ENCODE results near the gene GLIS1.

Gene GLIS1

GRCh38 chr1:53636621-53637171, 102.3 kb downstream of the GLIS1 start:
- no peak overlapping the region for H3K4me3 ChIP-seq (ENCODE audit: extremely low read depth, insufficient read depth, low read length, poor library complexity, severe bottlenecking)
- H3K9me3 ChIP-seq (ENCODE audit: control insufficient read depth, low read length): no peaks in the 10 kb centered on the region
- H3K36me3 ChIP-seq (ENCODE audit: control insufficient read depth, insufficient read depth, low read length): no peaks in the 10 kb centered on the region
- H3K4me1 ChIP-seq (ENCODE audit: control insufficient read depth, insufficient read depth, low read length, poor library complexity, severe bottlenecking): no peaks in the 10 kb centered on the region
- no peak overlapping the region for H3K27ac ChIP-seq (ENCODE audit: low read depth, low read length, severe bottlenecking)
- 91% methylated on average over 8 to 11 of the region's 11 CpGs for WGBS, 2 experiments (ENCODE audit: insufficient coverage in 2 of 2)

- H3K36me3 ChIP-seq (ENCODE audit: control insufficient read depth, insufficient read depth, low read length): no peaks in the 10 kb centered on the region
- no peak overlapping the region for H3K4me3 ChIP-seq (ENCODE audit: extremely low read depth, insufficient read depth, low read length, poor library complexity, severe bottlenecking)
- H3K4me1 ChIP-seq (ENCODE audit: control insufficient read depth, insufficient read depth, low read length, poor library complexity, severe bottlenecking): no peaks in the 10 kb centered on the region
- no peak overlapping the region for H3K27ac ChIP-seq (ENCODE audit: low read depth, low read length, severe bottlenecking)
- H3K9me3 ChIP-seq (ENCODE audit: control insufficient read depth, low read length): no peaks in the 10 kb centered on the region
- WGBS, 2 experiments (ENCODE audit: insufficient coverage in 2 of 2): 65 to 76% methylated on average over 7 to 9 of the region's 10 CpGs
These were observed 104.4 kb downstream of the GLIS1 start for GRCh38 chr1:53634571-53634979.

GRCh38 chr1:53633073-53633704, 105.8 kb downstream of the GLIS1 start:
- H3K27ac ChIP-seq (ENCODE audit: low read depth, low read length, severe bottlenecking): no peak overlapping the region
- no peaks in the 10 kb centered on the region for H3K9me3 ChIP-seq (ENCODE audit: control insufficient read depth, low read length)
- no peaks in the 10 kb centered on the region for H3K36me3 ChIP-seq (ENCODE audit: control insufficient read depth, insufficient read depth, low read length)
- H3K4me1 ChIP-seq (ENCODE audit: control insufficient read depth, insufficient read depth, low read length, poor library complexity, severe bottlenecking): no peaks in the 10 kb centered on the region
- WGBS, 2 experiments (ENCODE audit: insufficient coverage in 2 of 2): 93 to 96% methylated on average over 13 of the region's 13 CpGs
- no peak overlapping the region for H3K4me3 ChIP-seq (ENCODE audit: extremely low read depth, insufficient read depth, low read length, poor library complexity, severe bottlenecking)

GRCh38 chr1:53631622-53632310, 107.2 kb downstream of the GLIS1 start:
- H3K9me3 ChIP-seq (ENCODE audit: control insufficient read depth, low read length): no peaks in the 10 kb centered on the region
- no peaks in the 10 kb centered on the region for H3K4me1 ChIP-seq (ENCODE audit: control insufficient read depth, insufficient read depth, low read length, poor library complexity, severe bottlenecking)
- H3K4me3 ChIP-seq (ENCODE audit: extremely low read depth, insufficient read depth, low read length, poor library complexity, severe bottlenecking): no peak overlapping the region
- 93 to 95% methylated on average over 6 of the region's 6 CpGs for WGBS, 2 experiments (ENCODE audit: insufficient coverage in 2 of 2)
- no peaks in the 10 kb centered on the region for H3K36me3 ChIP-seq (ENCODE audit: control insufficient read depth, insufficient read depth, low read length)
- no peak overlapping the region for H3K27ac ChIP-seq (ENCODE audit: low read depth, low read length, severe bottlenecking)

GRCh38 chr1:53629101-53629691, 109.8 kb downstream of the GLIS1 start:
- H3K9me3 ChIP-seq (ENCODE audit: control insufficient read depth, low read length): no peaks in the 10 kb centered on the region
- H3K4me1 ChIP-seq (ENCODE audit: control insufficient read depth, insufficient read depth, low read length, poor library complexity, severe bottlenecking): no peaks in the 10 kb centered on the region
- H3K36me3 ChIP-seq (ENCODE audit: control insufficient read depth, insufficient read depth, low read length): no peaks in the 10 kb centered on the region
- 95 to 97% methylated on average over 5 to 7 of the region's 7 CpGs for WGBS, 2 experiments (ENCODE audit: insufficient coverage in 2 of 2)
- H3K4me3 ChIP-seq (ENCODE audit: extremely low read depth, insufficient read depth, low read length, poor library complexity, severe bottlenecking): no peak overlapping the region
- no peak overlapping the region for H3K27ac ChIP-seq (ENCODE audit: low read depth, low read length, severe bottlenecking)

- no peak overlapping the region for H3K27ac ChIP-seq (ENCODE audit: low read depth, low read length, severe bottlenecking)
- no peaks in the 10 kb centered on the region for H3K9me3 ChIP-seq (ENCODE audit: control insufficient read depth, low read length)
- 94 to 98% methylated on average over 10 of the region's 14 CpGs for WGBS, 2 experiments (ENCODE audit: insufficient coverage in 2 of 2)
- no peak overlapping the region for H3K4me3 ChIP-seq (ENCODE audit: extremely low read depth, insufficient read depth, low read length, poor library complexity, severe bottlenecking)
- H3K36me3 ChIP-seq (ENCODE audit: control insufficient read depth, insufficient read depth, low read length): no peaks in the 10 kb centered on the region
- no peaks in the 10 kb centered on the region for H3K4me1 ChIP-seq (ENCODE audit: control insufficient read depth, insufficient read depth, low read length, poor library complexity, severe bottlenecking)
These were observed 110.5 kb downstream of the GLIS1 start for GRCh38 chr1:53628286-53628955.

- Histone ChIP-seq H3K27ac (ENCODE audit: low read depth, low read length, severe bottlenecking) (no peak overlapping the region), H3K36me3 (ENCODE audit: control insufficient read depth, insufficient read depth, low read length) (no peaks in the 10 kb centered on the region), H3K4me1 (ENCODE audit: control insufficient read depth, insufficient read depth, low read length, poor library complexity, severe bottlenecking) (no peaks in the 10 kb centered on the region), H3K4me3 (ENCODE audit: extremely low read depth, insufficient read depth, low read length, poor library complexity, severe bottlenecking) (no peak overlapping the region), H3K9me3 (ENCODE audit: control insufficient read depth, low read length) (no peaks in the 10 kb centered on the region)
- 100% methylated on average over 1 of the region's 1 CpG for WGBS, 2 experiments (ENCODE audit: insufficient coverage in 2 of 2)
These were observed 111.3 kb downstream of the GLIS1 start for GRCh38 chr1:53627666-53628065.

GRCh38 chr1:53627031-53627430, 111.9 kb downstream of the GLIS1 start:
- Histone ChIP-seq H3K36me3 (ENCODE audit: control insufficient read depth, insufficient read depth, low read length) (no peaks in the 10 kb centered on the region), H3K4me3 (ENCODE audit: extremely low read depth, insufficient read depth, low read length, poor library complexity, severe bottlenecking) (no peak overlapping the region), H3K27ac (ENCODE audit: low read depth, low read length, severe bottlenecking) (no peak overlapping the region), H3K9me3 (ENCODE audit: control insufficient read depth, low read length) (no peaks in the 10 kb centered on the region), H3K4me1 (ENCODE audit: control insufficient read depth, insufficient read depth, low read length, poor library complexity, severe bottlenecking) (no peaks in the 10 kb centered on the region)
- 93 to 95% methylated on average over 8 to 10 of the region's 13 CpGs for WGBS, 2 experiments (ENCODE audit: insufficient coverage in 2 of 2)

GRCh38 chr1:53626616-53627015, 112.3 kb downstream of the GLIS1 start:
- Histone ChIP-seq H3K27ac (ENCODE audit: low read depth, low read length, severe bottlenecking) (no peak overlapping the region), H3K4me1 (ENCODE audit: control insufficient read depth, insufficient read depth, low read length, poor library complexity, severe bottlenecking) (no peaks in the 10 kb centered on the region), H3K4me3 (ENCODE audit: extremely low read depth, insufficient read depth, low read length, poor library complexity, severe bottlenecking) (no peak overlapping the region), H3K36me3 (ENCODE audit: control insufficient read depth, insufficient read depth, low read length) (no peaks in the 10 kb centered on the region), H3K9me3 (ENCODE audit: control insufficient read depth, low read length) (no peaks in the 10 kb centered on the region)
- WGBS, 2 experiments (ENCODE audit: insufficient coverage in 2 of 2): 63 to 80% methylated on average over 2 to 6 of the region's 6 CpGs

GRCh38 chr1:53625766-53626520, 113.0 kb downstream of the GLIS1 start:
- Histone ChIP-seq H3K27ac (ENCODE audit: low read depth, low read length, severe bottlenecking) (no peak overlapping the region), H3K4me3 (ENCODE audit: extremely low read depth, insufficient read depth, low read length, poor library complexity, severe bottlenecking) (no peak overlapping the region), H3K36me3 (ENCODE audit: control insufficient read depth, insufficient read depth, low read length) (no peaks in the 10 kb centered on the region), H3K4me1 (ENCODE audit: control insufficient read depth, insufficient read depth, low read length, poor library complexity, severe bottlenecking) (no peaks in the 10 kb centered on the region), H3K9me3 (ENCODE audit: control insufficient read depth, low read length) (no peaks in the 10 kb centered on the region)
- WGBS, 2 experiments (ENCODE audit: insufficient coverage in 2 of 2): 89 to 97% methylated on average over 8 to 10 of the region's 10 CpGs
